Trophoblast cell (in vitro differentiated cells and primary cell): ENCODE results near the gene NMUR1.

Experiments used
- DNase-seq, 2 donors: peaks; one replicate each; pipeline ENCODE4 v3.0.0-alpha.2; 2016
- H2AFZ ChIP-seq: 2 replicates; pipeline ENCODE4 v1.6.1; 2013; ENCODE audit warnings: low read length, moderate library complexity, mild to moderate bottlenecking; ENCODE audit not compliant: insufficient read depth, poor library complexity
- H2AK5ac ChIP-seq: 2 replicates; pipeline ENCODE4 v1.6.1; 2013; ENCODE audit warnings: mild to moderate bottlenecking, low read length
- H2BK120ac ChIP-seq: 2 replicates; pipeline ENCODE4 v1.6.1; 2013; ENCODE audit warnings: low read length, mild to moderate bottlenecking, moderate library complexity; ENCODE audit not compliant: insufficient read depth, poor library complexity
- H2BK12ac ChIP-seq: 2 replicates; pipeline ENCODE4 v1.6.1; 2013; ENCODE audit warnings: mild to moderate bottlenecking, low read length, moderate library complexity
- H2BK5ac ChIP-seq: 2 replicates; pipeline ENCODE4 v1.6.1; 2013; ENCODE audit warnings: low read length, low read depth, moderate library complexity, mild to moderate bottlenecking; ENCODE audit not compliant: poor library complexity
- H3K14ac ChIP-seq: 2 replicates; pipeline ENCODE4 v1.6.1; 2013; ENCODE audit warnings: mild to moderate bottlenecking, low read length
- H3K18ac ChIP-seq: 2 replicates; pipeline ENCODE4 v1.6.1; 2013; ENCODE audit warnings: mild to moderate bottlenecking, low read length
- H3K23ac ChIP-seq: 2 replicates; pipeline ENCODE4 v1.6.1; 2013; ENCODE audit warnings: low read length
- H3K27ac ChIP-seq: 2 replicates; pipeline ENCODE4 v1.5.1; 2013; ENCODE audit warnings: low read depth, mild to moderate bottlenecking, inconsistent platforms, low read length, moderate library complexity
- H3K27me3 ChIP-seq: 2 replicates; pipeline ENCODE4 v1.6.1; 2013; ENCODE audit warnings: inconsistent platforms, mild to moderate bottlenecking, low read length, moderate library complexity; ENCODE audit not compliant: insufficient read depth
- H3K36me3 ChIP-seq, 2 experiments: 1 replicate in 1 of 2; 2 replicates in 1 of 2; pipeline ENCODE4 v1.6.1; 2013; ENCODE audit warnings: low read length in 2 of 2, mild to moderate bottlenecking in 2 of 2, moderate library complexity in 1 of 2; ENCODE audit not compliant: insufficient read depth in 2 of 2, control insufficient read depth in 1 of 2
- H3K4ac ChIP-seq: 2 replicates; pipeline ENCODE4 v1.6.1; 2013; ENCODE audit warnings: low read depth, mild to moderate bottlenecking, low read length, moderate library complexity
- H3K4me1 ChIP-seq, 2 experiments: 1 replicate in 1 of 2; 2 replicates in 1 of 2; pipeline ENCODE4 v1.6.1; 2013; ENCODE audit warnings: low read length in 2 of 2, mild to moderate bottlenecking in 2 of 2, moderate library complexity in 1 of 2; ENCODE audit not compliant: insufficient read depth in 2 of 2, control insufficient read depth in 1 of 2
- H3K4me2 ChIP-seq: 2 replicates; pipeline ENCODE4 v1.6.1; 2013; ENCODE audit warnings: inconsistent platforms, mild to moderate bottlenecking, low read length, moderate library complexity
- H3K4me3 ChIP-seq: 2 replicates; pipeline ENCODE4 v1.5.1; 2013; ENCODE audit warnings: mild to moderate bottlenecking, low read depth, low read length, inconsistent platforms
- H3K79me1 ChIP-seq: one replicate; pipeline ENCODE4 v1.6.1; 2013; ENCODE audit warnings: low read length
- H3K79me2 ChIP-seq: 2 replicates; pipeline ENCODE4 v1.6.1; 2013; ENCODE audit warnings: low read length, mild to moderate bottlenecking; ENCODE audit not compliant: control insufficient read depth, insufficient read depth, poor library complexity
- H3K9ac ChIP-seq: 2 replicates; pipeline ENCODE4 v1.6.1; 2013; ENCODE audit warnings: mild to moderate bottlenecking, low read length
- H3K9me3 ChIP-seq: 2 replicates; pipeline ENCODE4 v1.6.1; 2013; ENCODE audit warnings: low read depth, mild to moderate bottlenecking, control low read depth, inconsistent platforms, low read length; ENCODE audit not compliant: insufficient read depth
- H4K12ac ChIP-seq: 2 replicates; pipeline ENCODE4 v1.6.1; 2013; ENCODE audit warnings: low read depth, mild to moderate bottlenecking, low read length, moderate library complexity
- H4K8ac ChIP-seq: 2 replicates; pipeline ENCODE4 v1.6.1; 2013; ENCODE audit warnings: low read depth, mild to moderate bottlenecking, low read length, moderate library complexity
- H4K91ac ChIP-seq: one replicate; pipeline ENCODE4 v1.6.1; 2013; ENCODE audit warnings: low read depth, mild to moderate bottlenecking, low read length, moderate library complexity
- WGBS: extraction: QIAGEN DNeasy Blood & Tissue Kit; methylation state at CpG from one replicate; pipeline ENCODE4 v1.1.7; 2013; ENCODE audit warnings: missing lambda C conversion rate; ENCODE audit not compliant: insufficient read length, insufficient coverage; ENCODE audit errors: extremely low coverage; 5-methylcytosine and 5-hydroxymethylcytosine counted together

NMUR1 gene

DNA sequence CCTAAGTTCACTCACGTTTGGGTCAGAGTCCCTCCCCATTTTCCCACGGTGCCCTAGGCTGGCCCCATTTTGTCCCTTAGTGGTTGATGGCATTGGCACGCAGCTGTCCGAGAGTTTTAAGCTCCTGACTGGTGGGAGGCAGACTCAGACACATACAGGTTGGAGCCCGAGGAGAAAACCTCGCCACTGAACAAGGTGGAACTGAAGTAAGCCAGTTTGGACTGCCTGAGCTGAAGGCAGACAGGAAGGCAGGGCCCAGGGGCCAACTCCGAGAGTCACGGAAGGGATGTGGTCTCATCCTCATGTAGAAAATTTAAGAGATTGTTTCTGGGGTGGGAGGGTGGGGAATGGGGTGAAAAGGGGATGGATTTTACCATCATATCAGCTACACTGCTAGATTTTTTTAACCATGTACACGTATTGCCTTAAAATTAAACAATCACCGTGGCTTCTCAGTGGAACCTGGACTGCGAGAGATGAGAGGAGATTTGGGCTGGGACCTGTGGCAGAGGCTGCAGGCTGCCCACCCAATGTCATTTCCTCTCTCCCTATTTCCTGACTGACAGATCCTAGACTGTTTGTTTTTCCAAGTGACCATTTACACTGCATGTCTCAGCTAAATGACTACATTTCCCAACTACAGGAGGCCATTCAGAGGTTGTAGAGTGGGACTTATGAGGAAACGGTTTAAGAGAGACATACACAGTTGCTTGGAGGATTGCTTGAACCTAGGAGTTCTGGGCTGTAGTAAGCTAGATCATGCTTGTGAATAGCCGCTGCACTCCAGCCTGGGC, 19.4 kb upstream of the NMUR1 start:
- no CpG with 5 or more reads among the region's 13 CpGs for WGBS

DNA sequence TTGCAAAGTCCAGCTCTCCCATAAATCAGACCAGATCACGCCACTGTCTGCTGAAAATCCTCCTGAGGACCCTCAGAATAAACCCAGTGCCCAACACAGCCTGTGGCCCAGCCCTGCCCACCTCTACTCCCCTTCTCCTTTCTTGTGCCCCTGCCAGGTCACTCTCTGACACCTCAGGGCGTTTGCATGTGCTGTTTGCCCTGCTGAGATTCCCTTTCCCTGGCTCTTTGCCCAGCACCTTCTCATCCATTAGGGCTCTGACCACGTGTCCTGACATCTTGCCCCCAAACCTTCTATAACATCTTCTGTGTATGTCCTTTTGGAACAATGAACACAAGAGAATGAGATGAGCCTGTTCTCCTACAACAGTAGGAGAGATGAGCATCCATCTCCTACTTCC, 18.5 kb upstream of the NMUR1 start:
- no peak overlapping the region for H3K27ac ChIP-seq
- H3K18ac ChIP-seq, result no peak overlapping the region
- no peak overlapping the region for H3K9ac ChIP-seq
- H2BK12ac ChIP-seq, result no peak overlapping the region
- no peaks in the 10 kb centered on the region for H3K79me2 ChIP-seq
- no peak overlapping the region for H2AK5ac ChIP-seq
- no peak overlapping the region for H3K4ac ChIP-seq
- H4K91ac ChIP-seq, result no peak overlapping the region
- no peak overlapping the region for H2AFZ ChIP-seq
- H2BK120ac ChIP-seq, result no peak overlapping the region
- no peak overlapping the region for H4K8ac ChIP-seq
- H3K9me3 ChIP-seq, result peaks cover 2% of the 10 kb centered on the region
- no peak overlapping the region for H2BK5ac ChIP-seq
- no peak overlapping the region for H3K4me2 ChIP-seq
- H3K36me3 ChIP-seq, result no peaks in the 10 kb centered on the region
- no peak overlapping the region for H3K23ac ChIP-seq
- DNase-seq, result no peak
- no peaks in the 10 kb centered on the region for H3K27me3 ChIP-seq
- no CpG with 5 or more reads among the region's 3 CpGs for WGBS
- H4K12ac ChIP-seq, result no peak overlapping the region
- H3K14ac ChIP-seq, result no peak overlapping the region
- H3K79me1 ChIP-seq, result no peaks in the 10 kb centered on the region
- H3K4me1 ChIP-seq, result peaks cover 0 to 4% of the 10 kb centered on the region in 2 experiments
- H3K4me3 ChIP-seq, result no peak overlapping the region

More for the DNA sequence above, 19.4 kb upstream of the NMUR1 start:
- Histone ChIP-seq H3K14ac (no peak overlapping the region), H3K79me1 (no peaks in the 10 kb centered on the region), H3K4me3 (no peak overlapping the region), H3K4ac (no peak overlapping the region), H3K27me3 (no peaks in the 10 kb centered on the region), H4K12ac (no peak overlapping the region), H3K9ac (no peak overlapping the region), H4K91ac (no peak overlapping the region), H3K18ac (no peak overlapping the region), H4K8ac (no peak overlapping the region), H3K23ac (no peak overlapping the region), H2BK5ac (no peak overlapping the region), H3K9me3 (peaks cover 2% of the 10 kb centered on the region), H2AFZ (no peak overlapping the region), H2BK12ac (no peak overlapping the region), H3K79me2 (no peaks in the 10 kb centered on the region), H3K27ac (no peak overlapping the region), H3K4me2 (no peak overlapping the region), H3K4me1 (peaks cover 0 to 4% of the 10 kb centered on the region in 2 experiments), H2AK5ac (no peak overlapping the region), H3K36me3 (no peaks in the 10 kb centered on the region), H2BK120ac (no peak overlapping the region)
- DNase-seq, result no peak

DNA sequence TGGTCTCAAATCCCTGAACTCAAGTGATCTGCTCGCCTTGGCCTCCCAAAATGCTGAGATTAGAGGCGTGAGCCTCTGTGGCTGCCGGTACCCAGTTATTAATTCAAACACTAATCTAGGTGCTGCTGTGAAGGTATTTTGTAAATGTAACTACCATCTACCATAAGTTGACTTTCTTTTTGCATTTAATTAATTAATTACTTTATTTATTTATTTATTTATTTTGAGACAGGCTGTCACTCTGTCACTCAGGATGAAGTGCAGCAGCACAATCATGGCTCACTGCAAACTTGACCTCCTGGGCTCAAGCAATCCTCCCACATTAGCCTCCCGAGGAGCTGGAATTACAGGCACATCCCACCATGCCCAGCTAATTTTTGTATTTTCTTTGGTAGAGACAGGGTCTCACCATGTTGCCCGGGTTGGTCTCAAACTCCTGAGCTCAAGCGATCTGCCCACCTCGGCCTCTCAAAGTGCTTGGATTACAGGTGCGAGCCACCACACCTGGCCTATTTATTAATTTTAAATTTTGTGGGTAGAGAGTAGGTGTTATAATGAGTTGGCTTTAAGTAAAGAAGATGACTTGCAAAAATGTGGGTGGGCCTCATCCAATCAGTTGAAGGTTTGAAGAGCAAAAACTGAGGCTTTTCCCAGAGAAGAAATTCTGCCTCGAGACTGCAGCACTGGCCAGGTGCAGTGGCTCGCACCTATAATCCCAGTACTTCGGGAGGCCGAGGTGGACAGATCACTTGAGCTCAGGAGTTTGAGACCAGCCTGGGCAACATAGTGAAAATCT, 17.3 kb upstream of the NMUR1 start:
- Histone ChIP-seq H2BK5ac (no peak overlapping the region), H3K18ac (no peak overlapping the region), H2AK5ac (no peak overlapping the region), H3K79me2 (no peaks in the 10 kb centered on the region), H3K27me3 (no peaks in the 10 kb centered on the region), H3K4me3 (no peak overlapping the region), H3K4me2 (no peak overlapping the region), H2BK120ac (no peak overlapping the region), H3K36me3 (no peaks in the 10 kb centered on the region), H4K8ac (no peak overlapping the region), H3K79me1 (no peaks in the 10 kb centered on the region), H4K91ac (no peak overlapping the region), H4K12ac (no peak overlapping the region), H2AFZ (no peak overlapping the region), H3K4ac (no peak overlapping the region), H3K9ac (no peak overlapping the region), H3K27ac (no peak overlapping the region), H3K23ac (no peak overlapping the region), H3K9me3 (peaks cover 5% of the 10 kb centered on the region), H3K14ac (no peak overlapping the region), H2BK12ac (no peak overlapping the region), H3K4me1 (peaks cover 0 to 4% of the 10 kb centered on the region in 2 experiments)
- WGBS, result no CpG with 5 or more reads among the region's 12 CpGs
- no peak for DNase-seq

DNA sequence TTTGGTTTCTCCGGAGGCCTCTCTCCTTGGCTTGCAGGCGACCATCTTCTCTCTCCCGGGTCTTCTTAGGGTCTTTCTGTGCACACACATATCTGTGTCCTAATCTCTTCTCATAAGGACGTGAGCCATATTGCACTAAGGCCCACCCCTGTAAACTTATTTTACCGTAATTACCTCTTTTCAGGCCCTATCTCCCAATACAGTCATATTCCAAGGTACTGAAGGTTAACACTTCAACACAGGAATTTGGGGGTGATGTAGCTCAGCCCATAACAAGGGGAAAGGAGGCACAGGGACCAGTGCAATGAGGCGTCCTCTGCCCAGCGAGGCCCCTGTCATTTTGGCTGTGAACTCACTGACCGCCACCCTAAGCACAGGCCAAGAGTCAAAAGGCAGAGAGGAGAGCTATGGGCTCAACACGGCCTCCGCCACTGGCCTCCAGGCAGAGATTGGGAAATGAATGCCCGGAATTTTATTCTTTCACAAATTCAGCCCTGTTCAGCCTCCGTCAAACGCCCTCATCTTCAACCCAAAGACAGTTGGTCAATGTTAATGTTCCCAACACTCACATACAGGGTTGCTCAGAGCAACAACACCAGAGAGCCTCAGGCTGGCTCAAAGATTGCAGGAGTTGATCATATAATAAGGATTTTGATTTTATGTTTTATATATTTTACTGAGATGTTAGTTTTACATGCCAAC, 15.9 kb upstream of the NMUR1 start:
- no CpG with 5 or more reads among the region's 13 CpGs for WGBS
- Histone ChIP-seq H3K27me3 (no peaks in the 10 kb centered on the region), H3K4me1 (peaks cover 0 to 4% of the 10 kb centered on the region in 2 experiments)

More for the DNA sequence above, 15.9 kb upstream of the NMUR1 start:
- H3K4me3 ChIP-seq, result no peak overlapping the region
- H4K91ac ChIP-seq, result no peak overlapping the region
- no peak overlapping the region for H3K9ac ChIP-seq
- no peak overlapping the region for H2AFZ ChIP-seq
- peaks cover 5% of the 10 kb centered on the region for H3K9me3 ChIP-seq
- H3K27ac ChIP-seq, result no peak overlapping the region
- H3K14ac ChIP-seq, result no peak overlapping the region
- no peaks in the 10 kb centered on the region for H3K36me3 ChIP-seq
- H4K12ac ChIP-seq, result no peak overlapping the region
- no peak overlapping the region for H3K18ac ChIP-seq
- H3K4me2 ChIP-seq, result no peak overlapping the region
- H3K79me1 ChIP-seq, result no peaks in the 10 kb centered on the region
- H4K8ac ChIP-seq, result no peak overlapping the region
- no peak for DNase-seq
- no peak overlapping the region for H3K23ac ChIP-seq
- H3K79me2 ChIP-seq, result no peaks in the 10 kb centered on the region
- H2BK5ac ChIP-seq, result no peak overlapping the region
- H3K4ac ChIP-seq, result no peak overlapping the region
- H2AK5ac ChIP-seq, result no peak overlapping the region
- H2BK12ac ChIP-seq, result no peak overlapping the region
- H2BK120ac ChIP-seq, result no peak overlapping the region
